OCI-M2 (cell line): ENCODE data around the gene ITGAX.

ENCODE experiments used
- DNase-seq: peaks from one replicate; lab custom pipeline; 2025; ENCODE audit not compliant: unreplicated experiment; lab: John Stamatoyannopoulos, UW

The ITGAX gene

DNA sequence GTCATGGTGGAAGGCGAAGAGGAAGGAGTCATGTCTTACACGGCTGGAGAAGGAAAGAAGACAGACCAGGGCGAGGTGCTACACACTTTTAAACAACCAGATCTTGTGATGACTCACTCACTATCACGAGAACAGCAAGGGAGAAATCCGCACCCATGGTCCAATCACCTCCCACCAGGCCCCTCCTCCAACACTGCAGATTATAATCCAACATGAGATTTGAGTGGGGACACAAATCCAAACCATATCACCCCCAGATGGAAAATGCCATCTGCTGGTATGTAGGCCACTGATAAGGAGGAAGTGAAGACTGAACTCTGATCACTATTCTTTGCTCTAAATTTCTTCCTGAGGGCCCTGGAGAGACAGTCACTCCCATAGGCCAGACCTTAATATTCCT, 7.5 kb upstream of the ITGAX start:
- no peak for DNase-seq

DNA sequence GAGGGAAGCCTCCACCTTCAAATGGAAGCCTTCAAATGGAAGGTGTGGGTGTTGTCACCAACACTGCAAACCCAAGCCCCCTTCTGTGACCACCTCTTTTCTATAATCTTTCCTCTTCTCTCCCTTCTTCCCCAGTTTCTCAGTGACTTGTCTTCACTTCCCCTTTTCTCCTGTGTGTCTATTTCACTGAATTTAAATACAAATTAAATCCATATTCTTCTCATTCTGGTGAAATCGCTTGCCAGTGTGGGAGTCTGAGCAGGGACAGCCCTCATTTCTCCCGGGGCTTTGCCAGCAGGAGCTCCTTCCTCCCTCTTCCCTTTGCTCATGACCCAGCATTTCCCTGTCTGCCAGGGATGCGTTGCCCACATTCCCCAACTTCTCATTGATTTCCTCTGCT, 6.4 kb upstream of the ITGAX start:
- DNase-seq: no peak

GRCh38 chr16:31350275-31351005, 4.5 kb upstream of the ITGAX start:
- no peak for DNase-seq

GRCh38 chr16:31351246-31351941, 3.6 kb upstream of the ITGAX start:
- no peak for DNase-seq

- no peak for DNase-seq
Observed at GRCh38 chr16:31351942-31352325, 3.0 kb upstream of the ITGAX start.

GRCh38 chr16:31352376-31353115, 2.4 kb upstream of the ITGAX start:
- no peak for DNase-seq

- DNase-seq: no peak
Observed at GRCh38 chr16:31355431-31356100, 590 bp downstream of the ITGAX start.

- DNase-seq: no peak
Observed at GRCh38 chr16:31356566-31357323, 1.8 kb downstream of the ITGAX start.

GRCh38 chr16:31357324-31358109, 2.5 kb downstream of the ITGAX start:
- no peak for DNase-seq

GRCh38 chr16:31360251-31360650, 5.3 kb downstream of the ITGAX start:
- DNase-seq: no peak

DNA sequence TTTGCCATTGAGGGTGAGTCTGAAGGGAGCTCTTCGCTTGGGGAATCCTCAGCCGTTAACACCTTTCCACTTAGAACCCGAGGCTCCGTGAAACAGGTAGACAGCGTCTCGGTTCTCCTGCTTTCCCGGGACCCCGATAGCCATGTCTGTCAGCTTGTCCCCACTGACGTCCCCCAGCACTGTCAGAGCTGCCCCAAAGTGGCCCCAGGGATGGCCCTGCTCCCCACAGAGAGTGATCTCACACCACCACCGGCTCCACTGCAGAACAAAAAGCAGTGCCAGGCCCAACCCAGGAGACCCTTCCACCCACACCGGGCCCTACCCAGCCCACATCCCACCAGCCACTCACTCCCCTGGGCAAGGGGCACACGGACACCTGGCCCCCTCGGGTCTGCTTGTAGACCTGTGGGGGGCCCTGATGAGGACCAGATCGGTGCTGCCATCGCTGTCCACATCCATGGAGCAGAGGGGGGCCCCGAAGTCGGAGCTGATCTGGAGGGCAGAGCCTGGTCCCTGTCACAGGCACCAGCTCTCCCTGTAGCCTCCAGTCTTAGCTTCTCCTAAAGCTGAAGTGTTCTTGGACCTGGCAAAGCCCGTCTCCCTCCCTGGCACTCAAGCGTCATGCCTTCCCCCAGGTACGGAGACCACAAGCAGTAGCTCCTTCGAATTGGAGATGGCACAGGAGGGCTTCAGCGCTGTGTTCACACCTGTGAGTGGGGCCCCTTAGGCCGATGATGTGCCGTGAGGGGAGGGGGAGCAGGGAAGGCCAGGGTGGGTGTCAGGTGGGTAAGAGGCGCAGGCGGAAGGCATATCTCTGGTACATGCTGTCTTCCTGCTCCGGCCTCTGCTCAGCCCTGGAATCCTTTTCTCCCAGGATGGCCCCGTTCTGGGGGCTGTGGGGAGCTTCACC, 6.5 kb downstream of the ITGAX start:
- no peak for DNase-seq

DNA sequence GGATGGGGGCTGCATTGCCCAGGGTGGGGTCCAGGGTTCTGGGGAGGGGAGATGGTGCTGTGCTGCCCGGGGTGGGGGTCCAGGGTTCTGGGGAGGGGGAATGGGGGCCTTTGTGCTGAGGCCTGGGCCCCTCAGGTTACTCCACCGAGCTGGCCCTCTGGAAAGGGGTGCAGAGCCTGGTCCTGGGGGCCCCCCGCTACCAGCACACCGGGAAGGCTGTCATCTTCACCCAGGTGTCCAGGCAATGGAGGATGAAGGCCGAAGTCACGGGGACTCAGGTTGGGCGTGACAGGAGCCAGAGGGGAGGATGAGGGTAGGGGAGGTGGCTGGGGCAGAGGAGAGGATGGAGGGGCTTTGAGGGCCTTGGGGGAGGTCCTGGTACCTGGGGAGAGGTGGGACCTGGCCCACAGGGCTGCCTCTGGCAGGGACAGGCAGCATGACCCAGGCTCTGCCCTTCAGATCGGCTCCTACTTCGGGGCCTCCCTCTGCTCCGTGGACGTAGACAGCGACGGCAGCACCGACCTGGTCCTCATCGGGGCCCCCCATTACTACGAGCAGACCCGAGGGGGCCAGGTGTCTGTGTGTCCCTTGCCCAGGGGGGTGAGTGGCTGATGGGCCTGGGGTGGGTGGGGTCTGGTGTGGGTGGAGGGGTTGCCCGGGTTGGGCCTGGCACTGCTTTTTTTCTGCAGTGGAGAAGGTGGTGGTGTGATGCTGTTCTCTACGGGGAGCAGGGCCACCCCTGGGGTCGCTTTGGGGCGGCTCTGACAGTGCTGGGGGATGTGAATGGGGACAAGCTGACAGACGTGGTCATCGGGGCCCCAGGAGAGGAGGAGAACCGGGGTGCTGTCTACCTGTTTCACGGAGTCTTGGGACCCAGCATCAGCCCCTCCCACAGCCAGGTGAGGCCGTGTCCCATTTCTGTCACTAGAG, 7.8 kb downstream of the ITGAX start:
- no peak for DNase-seq

- DNase-seq: no peak
Observed at GRCh38 chr16:31363721-31364120, 8.7 kb downstream of the ITGAX start.

DNA sequence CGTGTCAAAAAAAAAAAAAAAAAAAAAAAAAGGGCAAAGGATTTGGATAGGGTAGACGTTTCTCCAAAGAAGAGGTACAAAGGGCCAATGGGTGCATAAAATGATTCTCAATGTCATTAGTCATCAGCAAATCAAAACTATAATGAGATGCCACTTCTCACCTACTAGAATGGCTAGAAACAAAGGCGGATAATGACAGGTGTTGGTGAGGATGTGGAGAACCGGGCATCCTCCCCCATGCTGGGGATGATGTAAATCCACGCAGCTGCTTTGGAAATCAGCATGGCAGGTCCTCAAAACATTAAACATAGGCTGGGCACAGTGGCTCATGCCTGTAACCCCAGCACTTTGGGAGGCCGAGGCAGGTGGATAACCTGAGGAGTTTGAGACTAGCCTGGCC, 9.4 kb downstream of the ITGAX start:
- DNase-seq: no peak

DNA sequence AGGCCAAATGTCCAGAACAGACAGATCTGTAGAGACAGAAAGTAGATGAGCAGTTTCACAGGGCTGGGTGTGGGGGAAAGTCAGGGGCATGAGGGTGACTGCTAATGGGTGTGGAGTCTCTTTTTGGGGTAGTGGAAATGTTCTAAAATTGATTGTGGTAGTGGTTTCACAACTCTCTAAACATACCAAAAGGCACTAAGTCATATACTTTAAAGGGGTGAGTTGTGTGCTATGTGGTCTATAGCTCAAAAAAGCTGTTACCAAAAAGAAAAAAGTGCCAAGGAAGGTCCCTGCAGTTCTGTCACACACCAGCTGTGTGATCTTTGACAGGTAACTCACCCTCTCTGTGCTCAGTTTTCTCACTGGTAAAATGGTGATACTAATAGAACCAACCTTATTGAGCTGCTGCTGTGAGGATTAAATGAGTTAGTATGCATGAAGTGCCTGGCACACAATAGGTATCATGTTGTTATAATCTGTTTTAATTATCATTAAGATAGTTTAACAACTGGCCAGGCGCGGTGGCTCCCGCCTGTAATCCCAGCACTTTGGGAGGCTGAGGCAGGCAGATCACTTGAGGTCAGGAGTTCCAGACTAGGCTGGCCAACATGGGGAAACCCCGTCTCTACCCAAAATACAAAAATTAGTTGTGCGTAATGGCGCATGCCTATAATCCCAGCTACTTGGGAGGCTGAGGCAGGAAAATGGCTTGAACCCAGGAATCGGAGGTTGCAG, 10.3 kb downstream of the ITGAX start:
- DNase-seq: no peak

DNA sequence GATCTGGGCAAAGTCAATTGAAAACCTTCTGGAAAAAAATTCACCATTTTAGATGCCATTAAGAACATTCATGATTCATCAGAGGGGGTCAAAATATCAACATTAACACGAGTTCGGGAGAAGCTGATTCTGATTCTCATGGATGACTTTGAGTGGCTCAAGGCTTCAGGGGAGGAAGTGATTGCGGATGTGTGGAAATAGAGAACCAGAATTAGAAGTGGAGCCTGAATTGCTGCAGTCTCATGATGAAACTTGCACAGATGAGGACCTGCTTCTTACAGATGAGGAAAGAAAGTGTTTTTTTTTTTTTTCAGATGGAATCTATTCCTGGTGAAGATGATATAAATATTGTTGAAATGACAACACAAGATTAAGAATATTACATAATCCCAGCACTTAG, 12.9 kb downstream of the ITGAX start:
- DNase-seq: no peak

- no peak for DNase-seq
Observed at GRCh38 chr16:31371008-31371407, 16.0 kb downstream of the ITGAX start.
